Activated T-helper 1 cell treated with anti-CD3 and anti-CD28 coated beads, Interleukin-2, amount 50 U/mL, for 16 hours (primary cell): ENCODE measurements around the gene SUN1.

Experiments
- DNase-seq, 2 donors: peaks; one replicate each; pipeline ENCODE4 v3.0.0-alpha.2; 2020; ENCODE audit warnings: low read depth in 1 of 2, low spot score in 1 of 2

Gene SUN1

DNA sequence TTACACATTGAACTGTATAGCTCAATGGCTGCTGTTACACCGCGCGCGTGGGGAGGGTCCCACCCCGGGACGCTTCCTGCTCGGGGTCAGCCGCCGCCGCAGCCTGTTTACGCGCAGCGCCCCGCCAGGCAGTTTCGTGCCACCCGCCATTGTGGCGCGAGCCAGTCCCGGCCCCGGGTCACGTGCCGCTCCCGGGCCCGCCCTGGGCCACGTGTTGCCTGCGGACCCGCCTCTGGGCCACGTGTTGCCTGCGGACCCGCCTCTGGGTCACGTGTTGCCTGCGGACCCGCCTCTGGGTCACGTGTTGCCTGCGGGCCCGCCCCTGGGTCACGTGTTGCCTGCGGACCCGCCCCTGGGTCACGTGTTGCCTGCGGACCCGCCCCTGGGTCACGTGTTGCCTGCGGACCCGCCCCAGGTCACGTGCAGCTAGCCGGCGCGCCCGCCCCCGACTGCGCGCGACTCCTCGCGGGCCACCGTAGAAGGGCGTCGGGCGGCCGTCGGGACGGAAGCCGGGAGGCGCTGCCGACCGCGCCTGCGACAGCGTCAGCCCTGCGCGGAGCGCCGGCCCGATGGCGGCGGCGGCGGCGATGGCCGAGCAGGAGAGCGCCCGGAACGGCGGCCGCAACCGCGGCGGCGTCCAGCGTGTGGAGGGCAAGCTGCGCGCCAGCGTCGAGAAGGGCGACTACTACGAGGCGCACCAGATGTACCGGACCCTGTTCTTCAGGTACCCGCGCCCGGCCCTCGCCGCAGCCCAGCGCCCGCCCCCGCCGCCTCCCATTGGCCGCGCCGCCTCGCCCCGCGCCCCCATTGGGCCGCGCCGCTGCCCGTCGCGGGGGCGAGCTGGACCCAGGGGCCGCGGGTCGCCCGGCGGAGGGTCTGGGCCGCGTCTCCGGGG, 44.0 kb downstream of the SUN1 start, which contains the start of gene GET4:
Gene GET4 (plus strand): TSS at position 478 of the 895 bp plus-strand sequence. CDS start 92 bp downstream, at position 570.
- DNase-seq: peak; percentile 92 to 96

DNA sequence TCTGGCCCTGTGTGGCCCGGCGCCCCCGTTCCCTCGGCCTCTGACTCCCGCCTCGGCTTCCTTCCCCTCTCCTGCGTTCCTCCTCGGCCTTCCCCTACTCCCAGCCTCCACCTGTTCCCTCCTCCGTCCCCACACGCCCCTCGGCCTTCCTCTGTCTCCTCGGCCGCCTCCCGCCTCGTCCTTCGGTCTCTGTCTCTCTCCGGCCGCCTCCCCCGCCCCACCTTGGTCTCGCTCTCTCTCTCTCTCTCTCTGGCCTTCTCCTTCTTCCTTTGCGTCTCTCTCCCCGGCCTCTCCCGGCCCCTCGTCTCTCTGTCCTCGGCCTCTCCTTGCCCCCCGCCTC, 44.7 kb downstream of the SUN1 start:
- no peak for DNase-seq

DNA sequence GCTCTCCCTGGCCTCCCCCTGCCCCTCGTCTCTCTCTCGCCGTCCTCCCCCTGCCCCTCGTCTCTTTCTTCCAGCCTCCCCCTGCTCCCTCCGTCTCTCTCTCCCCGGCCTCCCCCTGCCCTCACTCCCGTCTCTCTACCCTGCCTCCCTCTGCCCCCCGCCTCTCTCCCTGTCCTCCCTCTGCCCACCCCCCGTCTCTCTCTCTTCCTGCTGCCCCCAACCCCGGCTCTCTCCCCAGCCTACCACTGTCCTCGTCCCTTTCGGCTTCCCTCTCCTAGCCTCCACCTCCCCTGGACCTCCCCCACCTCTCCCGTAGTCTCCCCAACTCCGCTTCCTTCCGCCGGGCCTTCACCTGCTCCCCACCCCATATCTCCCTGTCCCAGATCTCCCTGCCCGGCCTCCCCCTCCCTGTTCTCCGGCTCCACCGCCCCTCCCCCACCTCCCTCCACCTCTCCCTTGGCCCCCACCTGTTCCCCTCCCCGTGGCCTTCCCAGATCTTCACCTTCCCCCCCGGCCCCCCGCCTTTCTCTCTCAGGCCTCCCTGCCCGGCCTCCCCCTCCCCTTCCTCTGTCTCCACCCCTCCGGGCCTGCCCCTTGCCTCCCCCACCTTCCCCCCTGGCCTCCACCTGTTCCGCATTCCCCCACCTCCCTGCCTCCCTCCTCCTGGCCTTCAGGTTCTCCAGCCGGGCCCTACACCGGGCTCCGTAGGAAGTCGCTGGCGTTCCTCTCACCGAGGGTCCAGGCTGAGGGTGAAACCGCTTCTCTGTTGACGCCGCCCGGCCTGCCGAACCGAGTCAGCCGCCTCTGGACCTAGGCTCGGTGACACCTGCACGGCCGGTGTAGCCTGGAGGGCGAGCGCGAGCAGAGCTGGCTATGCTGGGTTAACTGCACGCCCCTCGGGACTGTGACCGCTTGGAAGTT, 45.3 kb downstream of the SUN1 start:
- no peak for DNase-seq

DNA sequence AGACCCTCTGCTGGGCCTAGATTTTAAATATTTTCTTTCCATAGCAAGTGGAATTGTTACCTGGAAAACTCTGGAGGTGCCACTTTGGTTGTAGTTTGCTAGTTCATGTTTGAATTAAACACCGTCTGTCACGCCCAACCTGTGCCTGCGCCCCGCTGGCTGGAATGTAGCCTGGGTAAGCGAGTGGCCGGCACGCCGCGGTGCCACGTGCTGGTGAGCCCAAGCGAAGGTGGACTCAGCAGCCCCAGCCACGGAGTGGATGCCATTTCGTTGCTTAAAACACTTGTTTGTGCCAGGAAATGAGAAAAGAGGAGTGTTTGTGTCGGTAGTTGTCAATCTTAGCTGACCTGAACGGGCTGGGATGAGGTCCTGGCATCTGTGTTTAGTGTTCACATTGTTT, 46.8 kb downstream of the SUN1 start:
- no peak for DNase-seq

DNA sequence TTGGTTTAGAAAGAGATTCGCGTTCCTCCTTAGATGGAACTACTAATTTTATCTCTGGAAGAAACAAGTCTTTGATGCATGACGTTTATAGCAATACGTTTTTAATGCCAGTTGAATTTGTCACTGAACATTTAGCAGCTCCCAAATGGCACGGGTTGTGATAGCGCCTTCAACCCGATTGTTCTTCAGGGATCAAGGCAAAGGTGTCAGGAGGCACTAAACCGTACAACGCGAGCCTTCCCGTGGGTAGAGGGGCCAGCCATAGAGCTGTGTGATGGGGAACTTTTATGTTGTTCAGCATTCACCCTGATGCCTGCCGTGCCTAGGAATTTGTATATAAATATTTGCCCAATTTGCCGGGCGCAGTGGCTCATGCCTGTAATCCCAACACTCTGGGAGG, 47.4 kb downstream of the SUN1 start:
- DNase-seq: no peak

DNA sequence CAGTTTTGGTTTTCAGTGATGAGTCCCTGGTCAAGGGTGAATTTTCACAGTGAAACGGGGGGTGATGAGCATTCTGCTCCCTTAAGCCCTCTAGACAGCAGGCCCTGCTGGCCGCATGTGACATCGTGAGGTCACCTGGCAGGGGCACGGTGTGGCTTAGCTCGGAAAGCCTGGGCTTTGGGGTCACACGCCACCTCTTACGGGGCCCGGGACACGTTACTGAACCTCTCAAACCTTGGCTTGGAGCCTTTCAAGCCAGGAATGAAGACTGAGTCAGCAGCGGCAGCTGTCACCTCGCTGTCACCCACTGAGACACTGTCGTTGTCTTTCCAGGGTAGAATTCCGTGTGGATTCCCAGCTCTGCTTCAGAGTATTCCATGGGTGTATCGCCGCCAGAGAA, 48.2 kb downstream of the SUN1 start:
- no peak for DNase-seq

DNA sequence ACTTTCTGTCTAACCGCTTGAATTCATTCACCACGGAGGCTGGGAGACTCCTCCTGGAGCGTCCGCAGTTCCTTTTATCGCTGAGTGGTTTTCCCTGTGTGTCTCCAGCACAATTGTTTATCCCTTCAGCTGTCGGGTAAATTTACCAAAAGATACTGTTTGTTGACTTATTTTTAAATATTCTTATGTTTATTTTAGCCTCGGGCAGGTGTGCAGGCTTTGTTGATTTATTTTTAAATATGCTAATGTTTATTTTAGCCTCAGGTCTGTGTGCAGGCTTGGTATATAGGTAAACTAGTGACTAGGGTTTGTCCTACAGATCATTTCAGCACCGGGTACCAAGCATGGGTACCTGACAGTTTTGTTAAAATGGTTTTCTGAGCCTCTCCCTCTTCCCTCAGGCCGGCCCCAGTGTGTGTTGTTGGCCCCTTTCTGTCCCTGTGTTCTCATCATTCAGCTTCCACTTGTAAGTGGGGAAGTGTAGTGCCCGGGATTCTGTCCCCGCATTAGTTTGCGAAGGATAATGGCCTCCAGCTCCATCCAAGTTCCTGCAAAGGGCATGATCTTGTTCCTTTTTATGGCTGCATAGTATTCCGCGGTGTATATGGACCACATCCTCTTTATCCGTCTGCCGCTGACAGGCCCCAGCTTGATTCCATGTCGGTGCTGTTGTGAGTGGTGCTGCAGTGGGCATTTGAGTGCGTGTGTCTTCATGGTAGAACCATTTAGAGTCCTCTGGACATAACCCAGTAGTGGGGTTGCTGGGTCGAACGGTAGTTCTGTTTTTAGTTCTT, 49.4 kb downstream of the SUN1 start:
- DNase-seq: no peak

DNA sequence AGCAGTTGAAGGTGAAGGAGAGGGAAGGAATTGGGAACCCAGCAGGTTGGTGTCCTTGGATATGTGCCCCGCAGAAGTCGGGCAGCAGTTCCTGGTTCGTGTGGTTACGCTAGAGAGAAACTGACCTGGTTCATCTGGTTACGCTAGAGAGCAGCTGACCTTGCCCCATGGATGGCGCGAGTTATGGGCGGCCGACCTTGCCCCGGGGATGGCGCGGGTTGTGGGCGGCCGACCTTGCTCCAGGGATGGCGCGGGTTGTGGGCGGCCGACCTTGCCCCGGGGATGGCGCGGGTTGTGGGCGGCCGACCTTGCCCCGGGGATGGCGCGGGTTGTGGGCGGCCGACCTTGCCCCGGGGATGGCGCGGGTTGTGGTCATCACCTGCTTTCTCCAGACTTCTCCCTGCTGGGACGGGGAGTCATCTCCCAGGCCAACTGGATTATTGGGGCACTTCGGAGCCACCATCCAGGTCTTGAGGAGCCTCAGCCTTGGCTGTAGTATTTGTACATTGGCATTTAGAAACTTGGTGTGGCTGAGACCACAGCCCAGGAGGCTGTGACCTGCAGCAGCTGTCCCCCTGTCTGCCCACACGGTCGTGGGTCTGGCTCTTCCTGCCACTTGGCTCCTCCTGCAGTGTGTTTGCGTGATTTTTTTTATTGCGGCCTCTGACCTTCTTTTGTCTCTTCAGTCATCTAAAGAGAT, 50.2 kb downstream of the SUN1 start:
- DNase-seq: no peak

DNA sequence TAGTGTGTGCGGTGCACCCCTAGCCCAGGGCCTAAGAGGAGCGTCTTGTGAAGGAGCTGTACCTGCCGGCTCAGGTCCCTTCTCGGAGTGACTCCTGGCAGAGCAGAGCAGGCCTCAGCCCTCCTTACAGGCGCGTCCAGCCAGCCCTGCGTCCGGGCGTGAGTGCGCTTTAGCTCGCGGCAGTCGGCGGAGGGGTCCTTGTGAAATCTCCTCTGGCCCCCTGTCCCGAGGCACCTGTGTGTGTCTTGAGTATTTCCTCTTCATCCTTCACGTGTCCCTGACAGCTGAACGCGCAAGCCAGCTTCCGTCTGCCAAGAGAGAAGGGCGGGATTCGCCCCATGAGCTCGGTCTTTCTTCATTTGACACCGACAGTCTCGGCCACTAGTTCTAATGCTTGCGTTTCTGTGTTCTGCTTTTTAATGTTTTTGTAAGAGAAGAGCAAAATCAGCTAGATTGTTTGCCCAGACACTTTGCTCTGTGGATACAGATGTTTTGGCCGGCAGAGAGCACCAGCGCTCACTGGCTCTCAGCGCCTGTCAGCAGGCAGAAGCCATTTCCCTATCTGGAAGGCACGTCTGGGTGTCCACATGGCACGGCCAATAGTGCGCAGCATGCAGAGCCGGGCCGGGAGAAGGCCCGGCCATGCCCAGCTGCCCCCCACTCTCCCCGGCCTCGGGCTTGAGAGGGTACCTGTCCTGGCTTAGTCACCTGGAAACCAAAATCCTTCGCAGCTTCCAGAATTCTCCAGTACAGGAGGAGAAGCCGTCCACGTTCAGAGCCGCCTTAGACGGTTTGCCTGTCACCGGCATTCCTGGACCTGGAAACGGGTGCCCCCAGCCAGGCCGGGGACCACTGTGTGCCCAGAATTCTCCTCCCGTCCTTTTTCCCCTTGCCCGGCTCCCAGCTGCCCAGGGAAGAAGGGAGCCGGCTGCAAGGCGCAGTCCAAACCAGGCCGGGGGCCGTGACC, 51.1 kb downstream of the SUN1 start:
- no peak for DNase-seq

DNA sequence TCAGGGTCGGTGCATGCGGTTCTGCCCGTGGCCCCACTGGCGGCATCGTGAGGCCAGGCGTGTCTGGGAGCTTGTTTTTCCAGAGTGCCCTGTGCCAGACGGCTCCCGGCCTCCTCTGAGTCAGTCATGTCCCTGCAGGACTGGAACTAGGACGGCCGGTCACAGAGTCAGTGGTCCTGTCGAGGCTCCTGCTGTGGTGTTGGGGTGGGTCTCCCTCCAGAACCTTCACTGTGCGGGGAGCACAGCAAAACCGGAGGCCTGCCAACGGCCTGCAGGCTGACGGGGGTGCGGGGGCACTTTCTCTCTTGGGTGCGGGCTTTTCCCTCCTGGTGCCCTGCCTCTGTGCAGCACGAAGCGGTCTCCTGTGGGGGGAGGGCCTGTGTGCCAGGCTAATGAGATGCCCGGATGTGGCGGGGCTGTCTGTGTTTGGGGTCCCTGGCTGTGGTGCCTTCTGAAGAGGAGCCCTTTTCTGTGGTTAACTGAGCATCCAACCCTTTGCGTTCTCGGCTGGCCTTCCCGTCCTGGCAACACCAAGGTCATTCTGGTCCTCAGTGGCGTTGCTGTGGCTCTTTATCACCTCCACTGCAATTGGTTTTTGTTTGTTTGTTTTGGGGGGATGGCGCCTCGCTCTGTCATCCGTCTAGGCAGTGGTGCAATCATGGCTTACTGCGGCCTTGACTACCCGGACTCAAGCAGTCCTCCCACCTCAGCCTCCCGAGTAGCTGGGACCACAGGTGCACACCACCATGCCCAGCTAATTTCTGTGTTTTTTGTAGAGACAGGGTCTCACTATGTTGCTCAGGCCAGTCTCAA, 52.1 kb downstream of the SUN1 start:
- DNase-seq: no peak

DNA sequence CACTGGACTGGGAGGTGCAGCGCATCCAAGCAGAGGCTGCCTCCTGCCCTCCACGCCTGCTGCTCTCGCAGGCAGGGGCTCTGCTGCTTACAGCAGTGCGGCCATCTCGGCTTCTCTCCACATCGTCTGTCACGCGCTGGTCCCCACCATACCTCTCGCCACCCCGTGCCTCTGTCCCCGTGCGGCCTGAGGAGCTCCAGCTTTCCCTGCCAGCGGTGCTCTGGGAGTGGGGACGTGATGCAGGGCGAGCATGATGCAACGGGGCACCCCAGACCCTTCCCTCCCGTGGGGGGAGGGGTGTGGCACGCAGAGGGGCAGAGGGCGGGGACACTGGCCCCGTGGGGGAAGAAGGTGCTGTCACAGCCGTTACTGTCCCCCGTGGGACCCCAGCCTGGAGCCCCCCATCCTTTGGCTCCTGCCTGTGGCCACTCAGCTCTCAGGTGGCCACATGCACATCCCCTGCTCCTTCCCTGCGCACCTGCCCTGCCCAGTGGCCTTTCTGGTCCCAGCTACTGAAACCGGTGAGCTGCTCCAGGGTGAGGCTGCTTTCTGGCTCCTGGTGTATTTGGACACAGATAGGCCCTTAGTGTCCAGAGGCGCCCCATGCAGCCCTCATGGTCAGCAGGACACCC, 53.1 kb downstream of the SUN1 start:
- DNase-seq: no peak

DNA sequence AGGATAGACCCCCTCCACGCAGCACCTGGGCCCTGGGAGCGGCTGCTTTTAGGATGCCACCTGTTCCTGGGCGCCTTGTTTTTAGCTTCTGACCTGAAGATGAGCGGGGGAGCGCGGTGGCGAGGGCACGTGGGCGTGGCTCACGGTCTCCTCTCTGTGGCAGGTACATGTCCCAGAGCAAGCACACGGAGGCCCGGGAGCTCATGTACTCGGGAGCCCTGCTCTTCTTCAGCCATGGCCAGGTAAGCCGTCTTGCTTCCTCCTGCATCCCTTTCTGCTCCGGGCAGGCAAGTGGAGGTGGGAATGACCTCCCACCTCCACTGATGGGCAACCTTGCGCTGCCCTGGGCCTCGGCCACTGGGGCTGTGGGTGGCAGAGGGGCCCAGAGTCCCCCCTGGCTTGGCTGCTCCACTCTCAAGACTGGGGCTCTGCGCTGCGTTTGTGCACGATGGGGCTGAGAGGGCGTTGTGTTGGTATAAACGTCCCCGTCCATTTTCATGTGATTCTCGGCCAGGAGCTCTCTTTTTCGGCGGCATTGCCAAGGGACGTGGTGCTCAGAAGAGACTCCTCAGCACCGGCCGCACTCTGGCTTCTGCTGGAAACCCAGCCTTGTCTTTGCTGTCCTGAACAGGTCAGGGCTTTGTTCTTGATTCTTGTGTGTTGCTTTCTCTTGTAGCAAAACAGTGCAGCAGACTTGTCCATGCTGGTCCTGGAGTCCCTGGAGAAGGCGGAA, 53.8 kb downstream of the SUN1 start:
- DNase-seq: no peak

DNA sequence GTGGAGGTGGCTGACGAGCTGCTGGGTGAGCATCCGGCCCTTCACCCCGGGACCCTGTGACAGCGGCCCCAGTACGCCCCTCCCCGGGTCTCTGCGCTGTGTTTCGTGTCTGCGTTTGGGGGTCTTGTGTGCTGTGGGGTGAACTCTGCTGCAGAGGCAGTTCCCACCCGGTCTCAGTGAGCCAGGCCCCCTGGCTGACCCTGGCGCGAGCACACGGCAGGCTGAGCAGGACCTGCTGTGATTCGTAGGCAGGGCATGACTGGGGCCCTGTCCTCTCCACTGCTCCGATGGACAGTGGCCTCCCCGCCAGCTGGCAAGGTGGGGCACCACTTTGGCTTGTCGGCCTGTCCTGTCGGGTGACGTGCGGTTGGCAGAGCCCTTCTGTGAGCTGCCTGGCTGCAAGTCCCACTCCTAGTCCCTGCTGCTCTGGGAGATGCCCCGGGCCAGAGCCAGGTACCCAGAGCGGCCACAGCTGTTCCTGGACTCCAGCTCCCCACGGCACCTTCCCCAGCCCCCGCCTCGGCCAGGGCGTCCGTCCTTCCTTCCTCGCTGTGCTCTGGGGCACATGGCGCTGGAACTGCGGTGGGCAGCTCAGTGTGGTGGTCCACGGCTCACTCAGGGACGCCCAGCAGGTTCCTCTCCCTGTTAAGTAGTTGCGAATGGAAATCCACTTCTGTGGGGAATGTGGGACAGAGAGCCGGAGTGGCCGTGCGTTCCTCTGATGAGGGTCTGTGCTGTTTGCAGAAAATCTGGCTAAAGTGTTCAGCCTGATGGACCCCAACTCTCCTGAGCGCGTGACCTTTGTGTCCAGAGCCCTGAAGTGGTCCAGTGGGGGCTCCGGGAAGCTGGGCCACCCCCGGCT, 54.6 kb downstream of the SUN1 start:
- DNase-seq: no peak

DNA sequence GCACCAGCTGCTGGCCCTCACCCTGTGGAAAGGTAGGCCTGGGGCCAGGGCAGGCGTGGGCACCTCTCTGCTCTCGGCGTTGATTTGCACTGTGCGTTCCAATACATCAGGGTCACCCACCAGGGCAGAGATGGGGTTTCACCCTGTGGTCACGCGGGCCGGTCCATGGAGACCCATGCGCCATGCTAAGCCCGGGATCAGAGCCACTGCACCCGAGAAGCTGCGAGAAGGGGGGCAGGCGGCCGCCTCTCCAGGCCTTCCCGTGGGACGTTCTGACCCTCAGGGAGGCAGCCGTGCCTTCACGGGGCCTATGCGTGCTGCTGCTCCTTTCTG, 55.2 kb downstream of the SUN1 start:
- DNase-seq: no peak

DNA sequence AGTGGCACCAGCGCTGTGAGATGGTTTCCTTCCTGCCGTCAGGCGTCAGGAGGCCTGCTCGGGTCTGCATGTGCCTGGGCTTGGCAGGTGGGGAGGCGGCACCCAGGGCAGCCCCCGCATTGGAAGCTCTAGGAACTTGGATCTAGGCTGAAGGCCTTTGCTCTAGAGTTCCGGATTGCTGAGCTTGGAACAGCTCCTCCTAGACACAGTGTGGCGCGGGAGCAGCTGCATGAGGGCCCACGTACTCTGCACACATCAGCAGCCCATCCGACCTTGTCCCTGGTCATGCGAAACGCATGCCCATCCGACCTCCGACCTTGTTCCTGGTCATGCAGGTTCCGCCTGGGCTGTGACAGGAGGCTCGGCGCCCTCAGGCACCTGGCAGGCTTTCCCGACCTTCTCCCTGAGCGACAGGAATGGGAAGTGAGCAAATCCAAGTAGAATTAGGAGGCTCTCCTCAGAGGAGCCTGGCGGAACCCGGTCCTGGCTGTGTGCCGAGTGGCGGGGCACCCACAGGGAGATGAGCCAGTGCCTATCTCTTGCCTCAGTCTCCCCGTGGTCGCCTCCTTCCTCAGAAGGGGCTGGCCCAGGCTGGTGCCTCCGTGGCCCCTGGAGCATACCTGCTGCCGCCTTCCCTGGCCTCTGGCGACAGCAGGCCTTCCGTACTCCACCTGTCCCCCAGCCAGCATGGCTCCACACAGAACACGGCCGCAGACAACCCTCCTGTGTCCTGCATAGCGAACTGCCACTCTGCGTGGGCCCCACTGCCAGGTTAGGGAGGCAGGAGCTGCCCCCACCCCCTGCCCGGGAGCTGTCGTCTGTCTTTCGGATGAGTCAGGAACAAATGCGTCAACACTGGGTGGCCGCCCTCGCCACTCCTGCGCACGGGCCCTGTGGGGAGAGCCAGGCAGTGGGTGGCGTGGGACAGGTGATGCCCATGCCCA, 56.1 kb downstream of the SUN1 start:
- DNase-seq: no peak

DNA sequence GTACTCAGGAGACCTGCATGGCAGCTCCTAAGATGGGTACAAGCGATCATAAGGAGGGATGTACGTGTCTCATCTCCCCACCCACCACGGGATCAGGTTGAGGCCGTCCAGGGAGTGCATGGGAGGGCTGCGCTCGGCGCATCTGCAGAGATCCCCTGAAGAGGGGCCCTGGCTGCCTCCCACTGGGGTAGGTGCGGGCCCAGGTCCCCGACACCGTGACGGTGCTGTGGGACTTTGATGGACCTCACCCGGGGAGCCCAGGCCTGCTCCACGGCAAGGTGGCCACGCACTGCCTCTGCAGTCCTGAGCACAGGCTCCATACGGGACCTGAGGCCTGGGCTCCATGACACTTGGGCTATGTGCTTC, 56.7 kb downstream of the SUN1 start:
- no peak for DNase-seq
